ENCODE results near the gene ZBTB22. TPM values are rescaled to one million over a fixed set of nuclear protein-coding genes. Genes with fewer than 3 reads are reported as not detected.
A peak's percentile ranks its signal among the peaks of the same experiment; 100 is the strongest.

The ZBTB22 gene
- total RNA-seq, 2 experiments from 2014 or later: 10.6 to 11.8 TPM

- DNase-seq (no peak), ATAC-seq (no peak)
- no peaks in the 10 kb centered on the region for H3K9me3 Mint-ChIP-seq (ENCODE audit: low read depth)
- peaks cover 42% of the 10 kb centered on the region for H3K36me3 Mint-ChIP-seq
- peak overlapping the region; percentile 61 for H3K27ac Mint-ChIP-seq
- peaks cover 70% of the 10 kb centered on the region for H3K4me1 Mint-ChIP-seq
- CTCF ChIA-PET: interaction anchor here (1.0 to 1.4 kb wide), 2 partner anchors 31 to 106 kb away, joined by 3 read pairs; partner anchors contain the start of gene PFDN6
- H3K4me3 Mint-ChIP-seq: peak overlapping the region; percentile 94
- no peaks in the 10 kb centered on the region for H3K27me3 Mint-ChIP-seq
Observed at GRCh38 chr6:33320315-33321181, 3.0 kb upstream of the ZBTB22 start.

- peak overlapping the region; percentile 33 for H3K27ac Mint-ChIP-seq
- no peak overlapping the region for H3K4me3 Mint-ChIP-seq
- peaks cover 42% of the 10 kb centered on the region for H3K36me3 Mint-ChIP-seq
- no peaks in the 10 kb centered on the region for H3K27me3 Mint-ChIP-seq
- no peaks in the 10 kb centered on the region for H3K9me3 Mint-ChIP-seq (ENCODE audit: low read depth)
- CTCF ChIA-PET: interaction anchor here (0.5 to 3.5 kb wide), 3 partner anchors 11 to 30 kb away, joined by 3 to 21 read pairs (median 3); partner anchors contain the start of gene PFDN6
- ATAC-seq (no peak), DNase-seq (no peak)
- peaks cover 77% of the 10 kb centered on the region for H3K4me1 Mint-ChIP-seq
Observed at GRCh38 chr6:33319939-33320314, 2.4 kb upstream of the ZBTB22 start.

GRCh38 chr6:33318426-33319073 lies 1.0 kb upstream of the ZBTB22 start:
- H3K27me3 Mint-ChIP-seq: no peaks in the 10 kb centered on the region
- peaks cover 42% of the 10 kb centered on the region for H3K36me3 Mint-ChIP-seq
- CTCF ChIA-PET: interaction anchor here (0.8 to 3.5 kb wide), 6 partner anchors 19 to 100 kb away, joined by 3 to 21 read pairs (median 5); partner anchors contain the start of genes CUTA, PFDN6, RGL2 and WDR46
- DNase-seq: no peak
- H3K4me3 Mint-ChIP-seq: peak overlapping the region; percentile 90
- H3K9me3 Mint-ChIP-seq (ENCODE audit: low read depth): no peaks in the 10 kb centered on the region
- H3K27ac Mint-ChIP-seq: peak overlapping the region; percentile 91
- H3K4me1 Mint-ChIP-seq: peaks cover 74% of the 10 kb centered on the region
- ATAC-seq: no peak

GRCh38 chr6:33317419-33317668 lies 200 bp downstream of the ZBTB22 start:
- DNase-seq (no peak), ATAC-seq (no peak)
- H3K27ac Mint-ChIP-seq: peak overlapping the region; percentile 70
- H3K27me3 Mint-ChIP-seq: no peaks in the 10 kb centered on the region
- peak overlapping the region; percentile 90 for H3K4me3 Mint-ChIP-seq
- peaks cover 76% of the 10 kb centered on the region for H3K4me1 Mint-ChIP-seq
- CTCF ChIA-PET: interaction anchor here (0.6 to 3.5 kb wide), 8 partner anchors 15 to 1108 kb away, joined by 3 to 21 read pairs (median 6); partner anchors contain the start of genes B3GALT4, PFDN6, RGL2 and RPS18
- H3K36me3 Mint-ChIP-seq: peaks cover 44% of the 10 kb centered on the region
- H3K9me3 Mint-ChIP-seq (ENCODE audit: low read depth): no peaks in the 10 kb centered on the region

- peak overlapping the region; percentile 70 for H3K27ac Mint-ChIP-seq
- ATAC-seq (no peak), DNase-seq (peak; percentile 50)
- CTCF ChIA-PET: interaction anchor here (0.6 to 3.5 kb wide), 7 partner anchors 15 to 1108 kb away, joined by 3 to 21 read pairs (median 7); partner anchors contain the start of genes B3GALT4, PFDN6, RGL2 and RPS18
- peaks cover 77% of the 10 kb centered on the region for H3K4me1 Mint-ChIP-seq
- no peaks in the 10 kb centered on the region for H3K27me3 Mint-ChIP-seq
- no peaks in the 10 kb centered on the region for H3K9me3 Mint-ChIP-seq (ENCODE audit: low read depth)
- peaks cover 44% of the 10 kb centered on the region for H3K36me3 Mint-ChIP-seq
- H3K4me3 Mint-ChIP-seq: peak overlapping the region; percentile 90
Observed at GRCh38 chr6:33316603-33317418, 733 bp downstream of the ZBTB22 start.

GRCh38 chr6:33315793-33316602 lies 1.5 kb downstream of the ZBTB22 start:
- Mint-ChIP-seq H3K4me3 (peak overlapping the region; percentile 90), H3K9me3 (ENCODE audit: low read depth) (no peaks in the 10 kb centered on the region), H3K36me3 (peaks cover 42% of the 10 kb centered on the region), H3K27me3 (no peaks in the 10 kb centered on the region), H3K27ac (no peak overlapping the region), H3K4me1 (peaks cover 75% of the 10 kb centered on the region)
- DNase-seq (no peak), ATAC-seq (no peak)
- CTCF ChIA-PET: no interaction called here

- CTCF ChIA-PET: no interaction called here
- no peak for ATAC-seq
- Mint-ChIP-seq H3K27me3 (no peaks in the 10 kb centered on the region), H3K36me3 (peaks cover 40% of the 10 kb centered on the region), H3K4me3 (peak overlapping the region; percentile 98), H3K27ac (peak overlapping the region; percentile 99), H3K9me3 (ENCODE audit: low read depth) (no peaks in the 10 kb centered on the region), H3K4me1 (peaks cover 70% of the 10 kb centered on the region)
- peak; percentile 45 for DNase-seq
Observed at GRCh38 chr6:33314943-33315792, 2.4 kb downstream of the ZBTB22 start.

- H3K9me3 Mint-ChIP-seq (ENCODE audit: low read depth): no peaks in the 10 kb centered on the region
- CTCF ChIA-PET: no interaction called here
- peaks cover 67% of the 10 kb centered on the region for H3K4me1 Mint-ChIP-seq
- H3K27ac Mint-ChIP-seq: peak overlapping the region; percentile 99
- H3K4me3 Mint-ChIP-seq: peak overlapping the region; percentile 98
- no peaks in the 10 kb centered on the region for H3K27me3 Mint-ChIP-seq
- peaks cover 35% of the 10 kb centered on the region for H3K36me3 Mint-ChIP-seq
- ATAC-seq: peak; percentile 34
- DNase-seq: peak; percentile 87
Observed at GRCh38 chr6:33314515-33314942, 3.0 kb downstream of the ZBTB22 start.

GRCh38 chr6:33313709-33314514 lies 3.6 kb downstream of the ZBTB22 start, which contains the start of gene TAPBP:
Gene TAPBP, minus strand, starts transcription at chr6:33314078. Its CDS starts 37 bp downstream, at chr6:33314041.
- H3K36me3 Mint-ChIP-seq: peaks cover 32% of the 10 kb centered on the region
- peak within 1 kb of the TSS; percentile 98 for H3K4me3 Mint-ChIP-seq
- peak; percentile 55 for ATAC-seq
- peak; percentile 92 for DNase-seq
- no peaks in the 10 kb centered on the region for H3K9me3 Mint-ChIP-seq (ENCODE audit: low read depth)
- H3K4me1 Mint-ChIP-seq: peaks cover 63% of the 10 kb centered on the region
- CTCF ChIA-PET: interaction anchor here (1.6 to 4.3 kb wide), 4 partner anchors 14 to 112 kb away, joined by 8 to 37 read pairs (median 12); partner anchors contain the start of genes B3GALT4, PFDN6, RGL2 and WDR46
- H3K27me3 Mint-ChIP-seq: no peaks in the 10 kb centered on the region
- H3K27ac Mint-ChIP-seq: peak within 1 kb of the TSS; percentile 99

GRCh38 chr6:33313105-33313708 lies 4.3 kb downstream of the ZBTB22 start:
- Mint-ChIP-seq H3K36me3 (peaks cover 33% of the 10 kb centered on the region), H3K9me3 (ENCODE audit: low read depth) (no peaks in the 10 kb centered on the region), H3K4me1 (peaks cover 62% of the 10 kb centered on the region), H3K27me3 (no peaks in the 10 kb centered on the region), H3K4me3 (peak overlapping the region; percentile 98), H3K27ac (peak overlapping the region; percentile 99)
- CTCF ChIA-PET: interaction anchor here (1.6 to 4.3 kb wide), 5 partner anchors 13 to 113 kb away, joined by 8 to 37 read pairs (median 12); partner anchors contain the start of genes B3GALT4, PFDN6, RGL2 and WDR46
- DNase-seq: peak; percentile 66
- peak; percentile 2 for ATAC-seq

Measured in activated CD8-positive, alpha-beta memory T cell treated with anti-CD3 and anti-CD28 coated beads, Interleukin-2, amount 10 ng/mL, durations not matched to agents 7 days and 5 days (primary cell).